Stimulated activated CD4-positive, alpha-beta T cell treated with anti-CD3 and anti-CD28 coated beads, TNF-alpha, amount 100 ng/mL, for 4 hours (primary cell): ENCODE measurements around the gene AKT2.

Experiments used
- DNase-seq, 3 experiments: peaks; one replicate each; pipeline ENCODE4 v3.0.0-alpha.2; 2020; ENCODE audit warnings: low read depth in 3 of 3

Gene AKT2

DNA sequence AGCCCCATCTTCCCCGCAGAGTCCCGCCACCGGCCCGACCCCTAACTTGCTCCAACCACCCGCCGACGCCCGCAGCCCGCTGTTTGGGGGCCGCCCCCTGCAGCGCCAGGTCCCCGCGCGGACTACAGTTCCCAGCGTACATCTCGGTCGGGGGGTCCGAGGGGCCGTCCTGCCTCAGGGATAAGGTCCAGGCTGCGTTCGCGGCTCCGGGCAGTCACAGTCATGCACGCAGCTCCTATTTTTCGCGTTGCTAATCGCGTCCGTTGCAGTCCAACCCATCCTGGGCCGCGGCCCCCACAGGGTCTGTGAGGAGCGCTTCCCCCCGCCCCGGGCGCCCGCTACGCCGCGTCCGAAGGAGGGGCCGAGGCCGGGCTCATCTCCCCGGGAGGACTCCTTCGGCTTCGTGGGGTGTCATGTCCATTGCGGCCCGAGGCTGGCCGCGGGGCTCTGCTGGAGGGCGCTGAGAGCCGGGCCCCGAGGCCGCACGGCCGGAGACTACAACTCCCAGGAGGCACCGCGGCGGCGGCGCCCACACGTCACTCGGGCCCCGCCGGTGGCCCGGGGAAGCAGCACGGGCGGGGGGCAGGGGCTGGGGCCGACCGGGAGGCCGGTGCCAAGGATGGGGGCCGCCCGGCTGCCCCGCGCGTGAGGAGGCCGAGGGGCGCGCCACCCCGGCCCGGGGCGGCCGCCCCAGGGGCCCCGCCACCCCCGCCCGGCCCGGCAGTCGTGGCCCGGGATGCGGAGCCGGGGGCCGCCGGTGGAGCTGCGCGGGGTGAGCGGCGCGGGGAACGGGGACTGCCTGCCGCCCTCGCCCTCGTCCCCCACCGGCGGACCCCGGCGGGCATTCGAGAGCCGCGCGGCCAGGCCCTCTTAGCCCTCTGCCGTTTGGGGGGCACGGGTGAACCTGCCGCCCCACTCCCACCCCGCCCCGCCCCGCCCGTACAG is 94.0 kb downstream of the AKT2 start, which contains the start of gene MAP3K10:
Gene MAP3K10, plus strand, starts transcription at position 536 of the 945 bp plus-strand sequence. CDS start 606 bp downstream, outside the sequence.
- peak; percentile 42 to 65 (median 64) for DNase-seq

- no peak for DNase-seq
Measured at GRCh38 chr19:40184273-40184672, 100.9 kb downstream of the AKT2 start.
